GM21515 (cell line): Measurements from ENCODE around the gene MAN1C1.
"Not testable (repeated sequence)": the region's sequence is repeated elsewhere in the genome, so short reads cannot be mapped to it uniquely, and the experiment has no call there.

ENCODE experiments used
- ATAC-seq: cut with Tn5 transposase; IDR thresholded peaks from one replicate; pipeline ENCODE4 v1.9.1; 2021; ENCODE audit not compliant: unreplicated experiment

Gene MAN1C1

DNA sequence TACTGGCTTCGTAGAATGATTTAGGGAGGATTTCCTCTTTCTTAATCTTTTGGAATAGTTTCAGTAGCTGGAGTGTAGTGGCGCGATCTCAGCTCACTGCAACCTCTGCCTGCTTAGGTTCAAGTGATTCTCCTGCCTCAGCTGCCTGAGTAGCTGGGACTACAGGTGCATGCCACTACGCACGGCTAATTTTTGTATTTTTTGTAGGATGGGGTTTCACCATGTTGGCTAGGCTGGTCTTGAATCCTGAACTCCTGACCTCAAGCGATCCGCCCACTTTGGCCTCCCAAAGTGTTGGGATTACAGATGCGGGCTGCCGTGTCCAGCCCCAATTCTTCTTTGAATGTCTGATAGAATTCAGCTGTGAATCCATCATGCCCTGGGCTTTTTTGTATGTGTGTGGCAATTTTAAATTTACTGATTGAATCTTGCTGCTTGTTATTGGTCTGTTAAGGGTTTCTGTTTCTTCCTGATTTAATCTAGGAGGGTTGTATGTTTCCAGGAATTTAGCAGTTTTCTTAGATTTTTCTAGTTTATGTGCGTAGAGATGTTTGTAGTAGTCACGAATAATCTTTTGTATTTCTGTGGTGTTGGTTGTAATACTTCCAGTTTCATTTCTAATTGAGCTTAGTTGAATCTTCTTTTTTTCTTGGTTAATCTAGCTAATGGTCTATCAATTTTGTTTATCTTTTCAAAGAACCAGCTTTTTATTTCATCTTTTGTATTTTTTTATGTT is 15.3 kb downstream of the MAN1C1 start:
- no peak for ATAC-seq

DNA sequence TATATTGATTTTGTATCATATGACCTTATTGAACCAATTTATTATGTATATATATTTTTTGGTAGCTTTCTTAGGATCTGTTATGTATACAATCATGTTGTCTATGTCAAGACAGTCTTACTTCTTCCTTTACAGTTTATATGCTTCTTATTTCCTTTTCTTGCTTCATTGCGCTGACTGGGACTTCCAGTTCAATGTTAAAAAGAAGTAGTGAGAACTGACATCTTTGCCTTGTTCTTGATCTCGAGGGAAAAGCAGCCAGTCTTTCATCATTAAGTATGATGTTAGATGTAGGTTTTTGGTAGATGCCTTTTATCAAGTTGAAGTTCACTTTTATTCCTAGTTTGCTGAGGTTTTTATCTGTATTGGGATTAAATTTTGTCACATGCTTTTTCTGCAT is 17.5 kb downstream of the MAN1C1 start:
- no peak for ATAC-seq

DNA sequence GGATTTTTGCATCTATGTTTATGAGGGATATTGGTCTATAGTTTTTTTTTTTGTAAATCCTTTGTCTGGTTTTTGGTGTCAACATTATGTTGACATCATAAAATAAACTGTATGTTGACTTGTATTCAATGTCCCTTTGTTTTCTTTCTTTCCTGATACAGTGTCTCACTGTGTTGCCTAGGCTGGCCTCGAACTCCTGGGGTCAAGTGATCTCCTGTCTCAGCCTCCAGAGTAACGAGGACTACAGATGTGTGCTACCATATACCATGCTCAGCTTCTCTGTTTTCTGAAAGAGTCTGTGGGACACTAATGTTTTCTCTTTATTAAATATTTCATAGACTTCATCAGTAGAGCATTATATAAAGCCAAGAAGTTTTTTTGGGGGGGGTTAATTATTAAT is 18.3 kb downstream of the MAN1C1 start:
- ATAC-seq: no peak

DNA sequence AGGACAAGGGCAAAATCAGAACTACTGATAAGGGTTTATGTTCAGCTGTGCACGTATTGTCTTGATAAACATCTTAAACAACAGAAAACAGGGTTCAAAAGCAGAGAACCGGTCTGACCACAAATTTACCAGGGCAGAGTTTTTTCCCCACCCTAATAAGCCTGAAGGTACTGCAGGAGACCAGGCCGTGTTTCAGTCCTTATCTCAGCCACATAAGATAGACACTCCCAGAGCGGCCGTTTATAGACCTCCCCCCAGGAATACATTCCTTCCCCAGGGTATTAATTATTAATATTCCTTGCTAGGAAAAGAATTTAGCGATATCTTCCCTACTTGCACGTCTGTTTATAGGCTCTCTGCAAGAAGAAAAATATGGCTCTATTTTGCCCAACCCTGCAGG is 19.6 kb downstream of the MAN1C1 start:
- ATAC-seq: not testable (repeated sequence)

DNA sequence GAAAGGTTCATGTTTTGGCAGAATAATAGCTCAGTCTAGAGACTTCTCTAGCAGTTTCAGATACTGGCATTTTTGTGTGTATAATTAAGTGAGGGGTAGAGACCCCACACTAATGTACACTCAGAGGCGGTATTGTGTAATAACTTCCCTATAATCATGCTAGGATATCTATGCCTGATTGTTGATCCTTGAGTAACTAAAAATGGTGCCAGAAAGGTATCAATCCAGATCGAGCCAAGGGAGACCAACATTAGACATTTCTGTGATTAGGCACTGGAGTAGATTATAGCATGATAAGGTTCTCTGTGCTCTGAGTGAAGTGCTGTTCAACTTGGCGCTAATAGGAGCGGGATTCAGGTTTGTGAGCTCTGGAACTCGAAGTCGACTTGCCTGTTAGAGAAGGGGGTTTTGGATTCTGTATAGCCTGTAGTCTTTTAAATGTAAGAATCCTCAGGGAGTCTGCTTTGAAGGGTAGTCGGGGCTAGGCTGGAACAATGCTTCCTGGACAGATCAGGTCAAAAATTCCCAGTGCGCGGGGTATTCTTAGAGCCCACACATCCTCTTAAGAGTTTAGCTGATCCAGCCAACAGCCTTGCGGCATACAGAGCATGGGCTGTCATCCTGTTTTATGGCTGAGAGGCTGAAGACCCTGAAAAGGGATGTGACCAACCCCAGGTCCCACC is 24.2 kb downstream of the MAN1C1 start:
- ATAC-seq: no peak

DNA sequence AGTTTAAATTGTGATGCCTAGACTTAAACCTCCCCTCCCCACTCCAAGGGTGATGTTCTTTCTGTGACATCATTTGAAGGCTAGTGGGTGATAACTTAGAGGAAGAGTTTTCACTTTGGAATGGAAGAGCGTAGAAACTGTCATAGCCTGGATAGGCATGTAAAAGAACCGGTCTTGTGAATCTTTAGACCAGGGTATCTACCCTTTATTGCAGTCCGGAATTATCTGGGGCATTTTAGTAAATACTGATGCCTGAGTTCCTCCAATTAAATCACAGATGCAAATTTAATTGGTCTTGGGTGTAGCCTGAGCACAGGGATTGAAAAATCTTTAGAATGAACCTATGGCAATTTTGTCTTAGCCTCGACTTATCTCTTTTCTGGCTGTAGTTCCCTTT is 24.7 kb downstream of the MAN1C1 start:
- no peak for ATAC-seq

DNA sequence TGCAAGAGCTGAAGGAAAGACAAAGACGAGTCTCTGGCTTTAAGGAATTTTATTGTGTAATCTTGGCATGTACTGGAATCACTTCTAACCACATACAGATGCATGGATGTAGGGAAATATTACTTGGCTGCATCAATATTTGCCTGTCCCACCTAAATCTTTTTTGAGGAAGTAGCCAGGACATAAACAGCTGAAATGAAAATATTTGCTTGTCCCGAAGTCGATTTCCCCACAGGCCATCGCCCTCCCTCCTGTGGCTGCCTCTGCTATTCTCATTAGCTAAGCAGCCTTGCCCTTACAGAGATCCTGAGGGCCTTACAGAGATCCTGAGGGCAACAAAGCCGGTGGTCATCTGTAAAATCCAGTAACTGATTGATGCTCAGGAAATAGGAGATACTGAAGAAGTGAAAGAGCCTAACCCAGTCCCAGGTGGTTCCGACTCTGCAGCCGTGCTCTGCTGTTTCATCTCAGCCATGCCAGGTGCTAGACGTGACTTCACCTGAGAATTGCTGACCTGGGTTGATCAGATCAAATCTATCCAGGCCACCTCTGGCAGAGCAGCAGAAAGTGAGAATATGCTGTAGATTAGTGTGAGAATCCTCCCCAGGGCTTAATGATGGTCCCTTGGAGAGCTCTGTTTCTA is 25.5 kb downstream of the MAN1C1 start:
- no peak for ATAC-seq

DNA sequence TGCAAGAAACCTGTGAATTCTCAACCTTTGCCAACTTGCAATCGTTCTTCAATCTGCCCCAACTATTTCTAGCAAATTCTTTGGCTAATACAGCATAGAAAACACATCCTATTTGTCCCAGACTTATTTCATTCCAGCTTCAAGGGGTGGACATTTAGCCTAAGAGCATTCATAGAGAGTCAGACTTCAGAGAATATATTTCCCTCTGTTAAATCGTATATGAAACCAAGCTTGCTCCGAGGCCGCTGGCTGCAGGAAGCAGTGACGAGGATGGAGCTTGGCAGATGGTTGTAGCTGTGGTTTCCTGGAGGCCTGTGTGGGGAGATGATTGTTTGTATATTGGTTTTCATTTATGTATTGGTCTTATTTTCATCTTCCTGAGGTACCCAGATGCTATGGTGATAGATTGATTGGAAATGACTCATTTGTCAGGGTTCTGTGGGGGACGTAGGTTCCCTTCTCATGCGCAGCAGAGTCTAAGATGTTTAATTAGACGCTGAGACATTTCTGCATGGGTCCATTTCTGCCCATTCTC is 26.1 kb downstream of the MAN1C1 start:
- no peak for ATAC-seq

DNA sequence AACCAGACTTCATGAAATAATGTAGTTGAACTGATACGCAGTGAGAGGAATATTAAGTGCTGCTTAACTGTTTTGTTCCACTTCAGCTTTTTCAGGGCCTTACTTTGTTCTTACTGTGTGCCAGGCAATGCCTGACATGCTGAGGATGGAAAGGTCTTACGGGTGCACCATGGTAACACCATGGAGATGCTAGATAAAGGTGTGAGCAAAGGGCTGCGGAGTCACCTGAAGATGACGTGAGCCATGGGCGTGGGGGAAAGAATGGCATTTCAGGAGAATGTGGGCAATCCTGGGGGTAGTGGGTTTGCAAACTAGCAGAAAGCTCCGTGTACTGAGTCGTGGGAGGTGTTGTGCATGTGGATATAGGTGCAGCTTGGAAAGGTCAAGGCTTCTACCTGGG is 27.3 kb downstream of the MAN1C1 start:
- no peak for ATAC-seq

DNA sequence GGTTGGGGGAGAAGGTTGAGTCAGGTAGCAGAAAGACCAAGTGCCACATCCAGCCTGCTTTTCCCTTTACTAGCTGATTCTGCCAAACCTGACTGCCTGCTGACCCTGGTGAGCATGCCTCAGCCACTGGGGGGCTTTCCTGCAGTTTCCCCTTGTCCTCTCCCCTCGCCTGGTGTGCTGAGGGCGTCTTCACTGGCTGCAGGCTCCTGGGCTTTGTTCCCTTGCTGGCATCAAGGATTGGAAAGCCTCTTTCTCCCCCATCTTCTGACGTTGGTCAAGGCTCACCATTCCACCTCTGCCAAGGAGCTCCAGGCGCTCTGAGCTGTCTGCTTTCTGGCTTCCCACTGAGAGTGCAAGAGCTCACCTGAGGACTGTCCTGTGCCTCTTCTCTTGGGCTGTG is 28.4 kb downstream of the MAN1C1 start:
- no peak for ATAC-seq

DNA sequence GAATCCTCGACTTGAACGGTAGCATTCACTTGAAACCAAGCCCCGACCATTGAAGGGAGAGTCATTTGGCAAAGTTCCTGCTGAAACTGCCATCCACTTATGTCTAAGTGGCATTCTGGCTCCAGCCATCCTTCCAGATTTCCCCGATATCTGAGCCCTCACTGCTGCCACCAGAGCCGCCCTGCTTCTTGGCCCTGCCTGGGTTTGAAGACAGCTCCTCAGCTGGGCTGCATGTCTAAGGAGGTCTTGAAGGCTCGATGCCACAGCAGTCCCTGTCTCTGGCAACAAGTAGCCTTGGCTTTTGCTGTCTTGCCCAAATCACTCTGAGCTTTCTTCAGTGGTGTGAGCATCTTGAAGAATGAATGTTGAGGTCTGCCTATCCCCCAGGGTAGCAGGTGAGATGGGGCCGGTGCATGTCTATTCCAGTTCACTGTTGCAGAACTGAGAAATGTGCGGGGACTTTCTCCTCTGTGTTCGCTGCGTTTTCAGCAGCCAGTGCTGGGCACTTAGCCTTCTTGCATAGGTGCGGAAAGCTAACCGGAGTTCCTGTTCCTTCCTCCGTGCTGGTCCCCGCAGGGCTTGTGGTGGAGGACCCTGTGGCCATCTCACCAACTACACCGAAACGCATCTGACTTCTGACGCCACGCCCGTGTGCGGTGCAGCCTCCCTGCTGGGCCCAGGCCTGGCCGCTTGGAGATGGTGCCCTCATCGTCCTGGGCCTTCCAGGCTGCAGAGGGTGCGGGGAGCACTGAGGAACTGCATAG is 29.2 kb downstream of the MAN1C1 start:
- no peak for ATAC-seq

DNA sequence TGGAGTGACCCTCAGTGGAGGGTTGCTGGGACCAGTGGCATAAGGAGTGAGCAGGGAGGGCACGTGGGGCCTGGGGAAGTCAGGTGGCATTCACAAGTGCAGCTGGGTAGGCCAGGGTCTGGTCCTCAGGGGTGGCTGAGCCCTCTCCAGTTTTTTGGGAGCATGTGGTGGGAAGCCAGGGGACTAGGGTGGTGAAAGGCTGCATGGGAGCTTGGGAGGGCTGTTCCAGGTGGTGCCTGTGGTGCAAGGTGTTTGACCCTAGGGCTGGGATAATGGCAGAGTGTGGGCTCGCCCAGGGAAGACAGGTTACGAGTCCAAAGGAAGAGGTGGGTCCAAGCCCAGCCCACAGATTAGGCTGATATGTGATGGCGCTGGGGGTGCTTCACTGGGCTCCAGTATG is 30.5 kb downstream of the MAN1C1 start:
- no peak for ATAC-seq

DNA sequence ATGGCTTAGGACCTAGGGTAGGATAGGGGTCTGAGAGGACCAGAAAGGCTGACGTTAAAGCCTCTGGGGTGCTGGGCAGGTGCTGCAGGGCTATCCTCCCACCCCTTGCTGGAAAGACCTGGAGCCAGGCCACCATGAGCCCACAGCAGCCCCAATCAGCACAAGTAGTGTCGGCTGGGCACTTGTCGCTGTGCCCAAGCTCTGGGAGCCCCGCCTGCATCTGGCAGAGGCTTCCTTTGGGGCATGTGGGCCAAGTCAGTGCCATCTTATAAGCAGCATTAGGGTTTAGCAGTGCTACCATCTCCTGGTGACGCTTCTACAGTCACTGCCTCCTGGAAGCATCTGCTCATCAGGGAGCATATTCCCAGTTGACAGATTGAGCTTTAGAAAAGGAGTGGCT is 31.3 kb downstream of the MAN1C1 start:
- no peak for ATAC-seq

DNA sequence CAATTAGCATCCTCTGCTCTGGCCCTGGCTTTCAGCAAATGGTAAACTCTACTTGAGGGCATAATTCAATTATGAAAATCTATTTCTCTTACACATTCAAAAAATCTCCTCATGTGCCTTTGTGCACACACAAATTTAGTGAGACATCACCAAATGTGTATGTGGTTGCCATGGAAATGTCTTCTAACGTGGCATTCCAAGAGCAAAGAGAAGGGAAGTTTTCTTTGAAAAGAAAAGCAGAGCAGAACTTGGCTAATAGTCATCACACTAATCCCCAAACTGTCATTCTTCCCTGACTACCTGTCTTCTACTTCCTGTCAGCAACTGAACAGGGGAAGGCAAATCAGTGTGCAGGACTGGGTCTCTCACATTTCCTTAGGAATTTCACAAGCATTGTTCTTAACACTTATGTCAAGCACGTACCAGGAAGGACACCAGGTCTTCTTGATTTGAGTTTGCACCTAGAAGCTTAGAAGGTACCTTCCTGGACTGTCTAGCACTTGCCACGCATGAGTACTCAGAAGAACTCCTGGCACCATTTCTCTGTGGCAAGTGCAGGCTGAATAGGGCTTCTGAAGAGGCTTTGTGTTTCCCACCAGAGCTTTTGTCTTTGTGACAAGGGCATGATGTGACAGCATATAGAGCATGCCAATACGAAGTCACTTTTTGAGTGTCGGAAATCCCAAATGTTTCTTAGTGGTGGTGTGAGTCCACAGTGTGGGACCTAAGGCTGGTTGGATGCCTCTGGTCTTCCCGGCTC is 32.3 kb downstream of the MAN1C1 start:
- no peak for ATAC-seq

DNA sequence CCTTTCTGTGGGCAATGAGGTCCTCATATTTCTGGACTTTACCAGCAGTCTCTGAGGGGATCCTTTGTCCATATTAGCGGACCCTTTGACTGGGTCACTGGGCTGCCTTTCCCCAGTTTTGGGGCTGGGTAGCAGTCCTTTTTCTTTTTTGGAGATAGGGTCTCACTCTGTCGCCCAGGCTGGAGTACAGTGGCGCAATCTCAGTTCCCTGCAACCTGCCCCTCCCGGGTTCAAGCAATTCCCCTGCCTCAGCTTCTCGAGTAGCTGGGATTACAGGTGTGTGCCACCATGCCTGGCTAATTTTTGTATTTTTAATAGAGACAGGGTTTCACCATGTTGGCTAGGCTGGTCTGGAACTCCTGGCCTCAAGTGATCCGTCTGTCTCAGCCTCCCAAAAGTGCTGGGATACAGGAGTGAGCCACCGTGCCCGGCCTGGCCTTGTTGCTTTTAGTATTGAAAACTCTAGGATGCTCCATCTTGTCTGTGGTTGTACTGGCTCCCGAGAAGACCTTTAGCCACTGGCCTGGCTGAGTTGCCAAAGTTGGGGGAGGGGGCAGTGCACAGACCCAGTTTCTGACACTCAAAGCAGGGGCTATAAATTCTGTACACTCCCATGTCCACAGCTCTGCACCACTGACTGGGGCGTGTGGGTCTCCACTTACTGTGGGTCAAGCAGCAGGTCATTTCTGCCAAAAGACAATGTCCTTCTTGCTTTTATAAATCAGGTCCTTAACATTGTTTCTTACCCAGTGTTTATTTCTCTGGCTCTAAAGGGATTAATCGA is 33.1 kb downstream of the MAN1C1 start:
- no peak for ATAC-seq

DNA sequence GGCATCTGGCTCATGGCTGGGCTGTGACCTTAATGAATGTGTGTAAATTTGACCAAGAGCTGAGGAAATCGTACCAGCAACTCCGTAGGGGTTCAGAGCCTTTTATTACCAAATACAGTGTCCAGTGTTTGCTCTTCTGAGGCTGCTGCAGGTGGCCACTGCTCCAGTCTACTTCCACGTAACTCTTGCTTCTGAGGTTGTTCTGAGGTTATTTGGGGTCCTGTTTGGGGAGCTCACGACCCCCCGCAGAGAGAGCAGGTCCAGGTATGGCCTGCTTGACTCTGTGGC is 33.6 kb downstream of the MAN1C1 start:
- no peak for ATAC-seq

DNA sequence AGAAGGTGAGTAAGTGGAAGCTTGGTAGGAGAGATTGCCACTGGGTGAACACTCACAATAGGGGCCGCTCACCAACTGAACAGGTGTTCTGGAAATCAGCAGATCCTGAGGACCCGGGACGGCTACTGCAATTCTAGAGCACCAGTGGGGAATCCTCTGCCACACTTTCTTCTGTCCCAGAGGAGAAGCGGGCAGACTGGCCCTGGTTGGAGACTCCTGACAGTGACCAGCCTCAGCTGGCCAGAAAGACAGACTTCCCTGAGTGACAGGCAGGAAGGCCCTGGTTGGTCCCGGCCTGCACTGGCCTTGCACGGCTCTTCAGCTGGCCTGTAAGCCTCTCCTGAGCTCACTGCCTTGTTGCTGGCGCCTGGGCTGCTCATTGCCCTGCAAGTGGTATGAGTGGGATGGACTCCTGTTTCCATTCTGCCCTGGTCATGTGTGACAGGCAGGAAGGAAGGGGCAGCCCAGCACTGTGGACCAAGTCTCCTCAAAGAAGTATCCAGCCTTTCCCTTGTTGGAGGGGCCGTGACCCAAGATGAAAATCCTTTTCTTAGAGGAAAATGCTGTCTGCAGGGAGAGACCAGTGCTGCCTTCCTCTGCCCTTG is 34.5 kb downstream of the MAN1C1 start:
- no peak for ATAC-seq

DNA sequence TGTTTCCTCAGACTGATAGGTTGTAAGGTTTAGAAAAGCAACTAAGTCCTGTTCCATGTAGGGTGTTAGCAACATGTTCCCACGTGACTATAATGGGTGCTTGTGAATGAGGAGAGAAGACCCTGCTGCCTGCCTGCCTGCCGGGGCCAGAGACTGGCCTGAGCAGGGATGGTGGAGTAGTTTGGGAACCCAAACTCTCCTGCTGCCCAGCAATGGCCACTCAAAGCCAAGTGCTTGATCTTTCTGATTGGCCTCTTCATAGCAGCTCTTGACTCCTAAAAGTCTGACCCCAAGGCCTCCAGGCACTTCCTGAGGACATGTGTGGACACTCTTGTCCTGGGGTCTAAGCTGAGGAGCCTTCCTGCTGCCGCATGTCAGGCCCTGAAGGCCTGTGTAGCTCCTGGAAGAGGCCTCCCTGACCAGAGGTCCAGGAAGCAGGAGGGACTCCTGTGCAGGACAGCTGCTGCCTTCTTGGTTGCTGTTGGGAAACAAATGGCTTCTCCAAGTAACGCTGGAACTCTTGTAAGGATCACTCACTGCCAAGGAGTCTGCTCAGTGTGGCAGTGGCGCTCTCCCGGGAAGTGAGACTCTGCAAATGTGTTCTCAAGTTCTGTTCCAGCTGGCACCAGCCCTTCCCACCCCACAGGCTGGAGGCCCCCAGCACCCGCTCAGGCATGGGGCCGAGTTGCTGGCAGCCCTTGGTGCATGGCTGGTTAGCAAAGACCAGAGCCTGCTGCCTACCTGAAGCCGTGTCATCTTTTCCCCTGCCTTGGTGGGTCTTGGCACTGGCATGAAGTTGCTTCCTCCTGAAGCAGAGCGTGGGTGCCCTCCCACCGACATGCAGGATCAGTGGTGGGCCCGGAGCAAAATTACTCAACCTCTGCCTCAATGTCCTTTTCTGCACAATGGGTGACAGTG is 35.5 kb downstream of the MAN1C1 start:
- no peak for ATAC-seq

DNA sequence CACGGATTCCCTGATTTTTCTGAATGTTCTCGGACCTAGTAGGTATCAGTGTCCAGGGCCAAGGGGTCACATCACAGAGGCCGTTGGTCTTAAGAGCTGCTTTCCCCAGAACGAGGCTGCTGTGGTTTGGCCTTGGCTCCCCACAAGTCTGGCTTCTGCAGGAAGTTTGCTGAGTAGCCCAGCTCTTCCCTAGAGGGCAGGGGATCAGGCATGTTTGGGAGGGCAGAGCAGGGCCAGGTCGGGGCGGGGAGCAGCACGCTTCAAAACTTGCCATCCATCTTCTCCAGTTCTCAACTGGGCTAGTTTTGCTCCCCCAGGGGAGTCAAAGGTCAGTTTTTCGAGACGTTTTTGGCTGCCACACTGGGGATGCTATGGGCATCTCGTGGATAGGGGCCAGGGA is 37.0 kb downstream of the MAN1C1 start:
- ATAC-seq: no peak
